H1 (cell line): Measurements from ENCODE around the gene NFE2L2. TPM values are rescaled to one million over a fixed set of nuclear protein-coding genes. Genes with fewer than 3 reads are reported as not detected.

ENCODE experiments used
- CTCF ChIA-PET: fragments of 300-600 bp; sonication (Branson Sonifier 250); formaldehyde crosslinking; loops from one replicate; lab custom pipeline; 2021; ENCODE audit not compliant: partially characterized antibody; lab: Charles Lee
- POLR2A ChIA-PET: fragments of 300-600 bp; sonication (Branson Sonifier 250); formaldehyde crosslinking; loops from one replicate; lab custom pipeline; 2021; ENCODE audit warnings: inconsistent platforms; ENCODE audit not compliant: partially characterized antibody; lab: Charles Lee
- DNase-seq, 2 experiments: peaks; one replicate each; pipeline versions ENCODE4 v3.0.0 to v3.0.0-alpha.2; 2010 to 2022; ENCODE audit warnings: low spot score in 2 of 2, low read depth in 1 of 2, mixed read lengths in 1 of 2
- FAIRE-seq: peaks from 2 replicates; lab custom pipeline; 2011; peaks lifted over from hg19 to GRCh38; lab: Jason Lieb, UNC
- H2AFZ ChIP-seq: 2 replicates; pipeline ENCODE4 v1.8.1; 2012; ENCODE audit warnings: low read length, inconsistent platforms
- H2AK5ac ChIP-seq: 2 replicates; pipeline ENCODE4 v1.6.1; 2013; ENCODE audit warnings: low read depth, low read length
- H2BK120ac ChIP-seq: replicated peaks from 2 replicates; pipeline ENCODE3; 2013; ENCODE audit warnings: low read depth, low read length, inconsistent platforms
- H2BK12ac ChIP-seq: 2 replicates; pipeline ENCODE4 v1.6.1; 2013; ENCODE audit warnings: low read depth, low read length
- H2BK15ac ChIP-seq: 2 replicates; pipeline ENCODE4 v1.6.1; 2013; ENCODE audit warnings: low read length
- H2BK20ac ChIP-seq: 2 replicates; pipeline ENCODE4 v1.6.1; 2013; ENCODE audit warnings: low read length
- H2BK5ac ChIP-seq: 2 replicates; pipeline ENCODE4 v1.6.1; 2013; ENCODE audit warnings: low read depth, low read length
- H3K14ac ChIP-seq: 2 replicates; pipeline ENCODE4 v1.6.1; 2013; ENCODE audit warnings: inconsistent platforms; ENCODE audit not compliant: insufficient read length
- H3K18ac ChIP-seq: 2 replicates; pipeline ENCODE4 v1.6.1; 2013; ENCODE audit warnings: low read length; ENCODE audit errors: extremely low read depth
- H3K23ac ChIP-seq: 2 replicates; pipeline ENCODE4 v1.6.1; 2013; ENCODE audit warnings: inconsistent platforms; ENCODE audit not compliant: insufficient read length
- H3K23me2 ChIP-seq: 2 replicates; pipeline ENCODE4 v1.6.1; 2013; ENCODE audit warnings: low read depth, low read length
- H3K27ac ChIP-seq: 2 replicates; pipeline ENCODE4 v1.6.1; 2011; ENCODE audit warnings: low read depth, low read length, inconsistent platforms
- H3K27me3 ChIP-seq, 4 experiments: replicated peaks in 1 of 4; 1 replicate in 1 of 4; 2 replicates in 3 of 4; pipeline versions ENCODE4 v1.6.1 to v1.8.1; 2011 to 2013; ENCODE audit warnings: low read length in 3 of 4, mild to moderate bottlenecking in 3 of 4, inconsistent platforms in 2 of 4, mixed read lengths in 2 of 4, moderate library complexity in 1 of 4; ENCODE audit not compliant: control insufficient read depth in 3 of 4, insufficient read depth in 3 of 4; ENCODE audit errors: extremely low read depth in 1 of 4
- H3K36me3 ChIP-seq, 4 experiments: 2 replicates each; pipeline versions ENCODE4 v1.6.1 to v1.8.1; 2011 to 2013; ENCODE audit warnings: mild to moderate bottlenecking in 4 of 4, low read length in 3 of 4, moderate library complexity in 2 of 4, control low read depth in 1 of 4, inconsistent platforms in 1 of 4; ENCODE audit not compliant: insufficient read depth in 4 of 4, control insufficient read depth in 2 of 4
- H3K4ac ChIP-seq: replicated peaks from 2 replicates; pipeline ENCODE3; 2013; ENCODE audit warnings: low read length, low read depth, mixed read lengths, inconsistent platforms; ENCODE audit not compliant: insufficient read length
- H3K4me1 ChIP-seq, 4 experiments: replicated peaks in 1 of 4; 1 replicate in 1 of 4; 2 replicates in 3 of 4; pipeline versions ENCODE4 v1.6.1 to v1.8.1; 2011 to 2013; ENCODE audit warnings: low read length in 3 of 4, inconsistent platforms in 2 of 4, mixed read lengths in 1 of 4; ENCODE audit not compliant: insufficient read depth in 4 of 4, control insufficient read depth in 3 of 4
- H3K4me2 ChIP-seq, 2 experiments: 2 replicates each; pipeline versions ENCODE4 v1.6.1 to v1.8.1; 2011 to 2013; ENCODE audit warnings: low read depth in 2 of 2, low read length in 2 of 2, control low read depth in 1 of 2, inconsistent platforms in 1 of 2, mild to moderate bottlenecking in 1 of 2; ENCODE audit not compliant: insufficient read depth in 1 of 2
- H3K4me3 ChIP-seq, 4 experiments: fragments of 200-600, 300-600 bp in 1 of 4; sonication (generic), shearing (Covaris generic), sonication (Bioruptor Twin) in 1 of 4; 2 replicates each; pipeline versions ENCODE4 v1.5.1 to v1.8.1; 2011 to 2016; ENCODE audit warnings: low read length in 4 of 4, low read depth in 3 of 4, control low read depth in 2 of 4, inconsistent platforms in 2 of 4, mild to moderate bottlenecking in 2 of 4, mixed read lengths in 1 of 4, moderate library complexity in 1 of 4; ENCODE audit not compliant: insufficient read depth in 2 of 4; ENCODE audit errors: extremely low read depth in 1 of 4
- H3K56ac ChIP-seq: replicated peaks from 2 replicates; pipeline ENCODE3; 2013; ENCODE audit warnings: low read depth, mild to moderate bottlenecking, mixed read lengths, low read length, inconsistent platforms; ENCODE audit not compliant: insufficient read length
- H3K79me1 ChIP-seq: 2 replicates; pipeline ENCODE4 v1.6.1; 2013; ENCODE audit warnings: low read depth, low read length, control low read depth
- H3K79me2 ChIP-seq, 2 experiments: 2 replicates each; pipeline versions ENCODE4 v1.6.1 to v1.8.1; 2012 to 2013; ENCODE audit warnings: low read length in 2 of 2, mild to moderate bottlenecking in 2 of 2, inconsistent platforms in 1 of 2; ENCODE audit not compliant: insufficient read depth in 2 of 2, control insufficient read depth in 1 of 2
- H3K9ac ChIP-seq, 4 experiments: replicated peaks in 1 of 4; 1 replicate in 1 of 4; 2 replicates in 3 of 4; pipeline versions ENCODE4 v1.6.1 to v1.8.1; 2011 to 2013; ENCODE audit warnings: low read depth in 3 of 4, low read length in 3 of 4, control low read depth in 2 of 4, mild to moderate bottlenecking in 2 of 4, moderate library complexity in 2 of 4, inconsistent platforms in 1 of 4; ENCODE audit errors: extremely low read depth in 1 of 4
- H3K9me3 ChIP-seq, 2 experiments: 2 replicates each; pipeline versions ENCODE4 v1.6.1 to v1.8.1; 2012 to 2013; ENCODE audit warnings: mild to moderate bottlenecking in 2 of 2, moderate library complexity in 2 of 2, control low read depth in 1 of 2, inconsistent platforms in 1 of 2, low read depth in 1 of 2, low read length in 1 of 2, mixed read lengths in 1 of 2; ENCODE audit not compliant: insufficient read depth in 2 of 2
- H4K20me1 ChIP-seq, 2 experiments: replicated peaks in 1 of 2; 2 replicates each; pipeline versions ENCODE3 to v1.8.1; 2011 to 2013; ENCODE audit warnings: inconsistent platforms in 2 of 2, low read length in 2 of 2, mild to moderate bottlenecking in 1 of 2; ENCODE audit not compliant: insufficient read depth in 2 of 2, control insufficient read depth in 1 of 2
- H4K5ac ChIP-seq: 2 replicates; pipeline ENCODE4 v1.6.1; 2013; ENCODE audit warnings: low read length, low read depth, mixed read lengths, inconsistent platforms; ENCODE audit not compliant: insufficient read length
- H4K8ac ChIP-seq: 2 replicates; pipeline ENCODE4 v1.8.0; 2013; ENCODE audit warnings: mild to moderate bottlenecking, moderate library complexity, low read length, inconsistent platforms; ENCODE audit not compliant: insufficient read depth; ENCODE audit errors: extremely low read depth
- H4K91ac ChIP-seq: replicated peaks from 2 replicates; pipeline ENCODE3; 2013; ENCODE audit warnings: low read length, mixed read lengths, inconsistent platforms; ENCODE audit not compliant: insufficient read length
- HDAC2 ChIP-seq, 2 experiments: fragments of 300-600 bp in 1 of 2; sonication (generic) in 1 of 2; IDR thresholded peaks; 2 replicates each; pipeline ENCODE4 v1.6.1; 2011 to 2012; ENCODE audit warnings: low read depth in 2 of 2, low read length in 2 of 2, mild to moderate bottlenecking in 2 of 2, moderate library complexity in 2 of 2, borderline replicate concordance in 1 of 2, inconsistent platforms in 1 of 2
- NANOG ChIP-seq: IDR thresholded peaks from 2 replicates; pipeline ENCODE4 v1.6.1; 2011; ENCODE audit warnings: low read length, low read depth, mild to moderate bottlenecking, inconsistent platforms; ENCODE audit not compliant: insufficient read depth, poor library complexity, severe bottlenecking
- NRF1 ChIP-seq: IDR thresholded peaks from 2 replicates; pipeline ENCODE4 v1.6.1; 2011; ENCODE audit warnings: mild to moderate bottlenecking, low read depth, low read length, improper control_type of control experiment
- POU5F1 ChIP-seq: IDR thresholded peaks from 2 replicates; pipeline ENCODE4 v1.6.1; 2011; ENCODE audit warnings: low read depth, mild to moderate bottlenecking, low read length, moderate library complexity
- WGBS, 2 experiments: shearing (Covaris generic) in 1 of 2; methylation state at CpG; one replicate each; pipeline versions ENCODE4 v1.1.6 to v1.1.7; 2013 to 2015; ENCODE audit warnings: low lambda C conversion rate in 2 of 2, mixed read lengths in 2 of 2, inconsistent platforms in 1 of 2, low coverage in 1 of 2, missing lambda C conversion rate in 1 of 2; ENCODE audit not compliant: insufficient replicate concordance in 2 of 2, insufficient coverage in 1 of 2, insufficient read length in 1 of 2; ENCODE audit errors: extremely low coverage in 1 of 2, missing lambda C conversion rate in 1 of 2; 5-methylcytosine and 5-hydroxymethylcytosine counted together
- polyA plus RNA-seq, 7 experiments: library from polyadenylated mRNA; depleted of rRNA in 3 of 7; stranded (reverse) in 5 of 7; unstranded in 2 of 7; fragments of >200 nt in 5 of 7; fragments of 200-250 nt in 2 of 7; gene quantifications; 1 replicate in 5 of 7; 2 replicates in 1 of 7; 4 replicates in 1 of 7; pipeline versions ENCODE4 v1.2.1 to v1.2.3, GENCODE V29; 2011 to 2013; ENCODE audit warnings: missing spikeins in 2 of 7, mixed read lengths in 2 of 7
- total RNA-seq: library from RNA; stranded (reverse); fragmentation: NEBNext Ultra II Directional; extraction: Animal tissue kit (Norgen Biotek cat#: 25700); gene quantifications from 2 replicates; pipeline ENCODE4 v1.2.1, GENCODE V29; 2021

NFE2L2 gene
- total and polyA plus RNA-seq, 2 of the 8 experiments (the other 6 are each of a cell fraction or from before 2014, with no cell fraction given), result 33.2 to 34.5 TPM

DNA sequence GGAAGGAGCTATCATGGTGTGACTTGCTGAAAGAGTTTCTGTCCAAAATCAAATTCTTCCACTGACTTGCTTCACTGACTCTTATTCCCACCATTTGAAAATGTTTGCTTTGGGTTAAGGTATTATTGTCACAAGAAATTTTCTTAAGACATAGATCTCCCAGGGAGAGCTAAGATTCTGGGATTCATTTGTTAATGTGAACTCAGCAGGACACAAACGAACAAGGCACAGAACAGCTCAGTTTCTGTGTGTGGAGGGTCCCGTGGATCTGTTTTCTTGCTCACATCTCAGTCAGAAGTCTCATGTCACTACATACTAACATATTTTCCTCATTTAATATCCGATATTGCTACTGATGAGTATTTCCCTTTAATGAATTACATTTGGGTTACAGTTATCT is 60.1 kb downstream of the NFE2L2 start:
- TF ChIP-seq NANOG, result peak; percentile 74
- TF ChIP-seq NRF1, result no peak
- peak in 1 of 2 experiments; percentile 82; a peak in 1 of 4 replicates for TF ChIP-seq HDAC2 (IDR thresholded peaks at IDR 0.05; ENCODE audit: borderline replicate concordance in 1 of 2, low read depth in 2 of 2, low read length in 2 of 2)
- TF ChIP-seq POU5F1, result peak; percentile 40; the same call in 1 of the 2 replicates
- TF ChIP-seq, all 59 proteins: peak for 3
- H4K5ac ChIP-seq, result peak overlapping the region; percentile 1
- H4K91ac ChIP-seq, result no peak overlapping the region
- FAIRE-seq, result no peak
- no peaks in the 10 kb centered on the region for H3K9me3 ChIP-seq
- H3K79me2 ChIP-seq, result peaks cover 0 to 2% of the 10 kb centered on the region in 2 experiments; a peak in 1 of 4 replicates
- H3K56ac ChIP-seq, result no peak overlapping the region
- H2BK15ac ChIP-seq, result no peak overlapping the region
- no peak overlapping the region for H2BK20ac ChIP-seq
- no peak overlapping the region for H2BK12ac ChIP-seq
- peaks cover 1% of the 10 kb centered on the region; the same call in 1 of the 2 replicates for H3K23me2 ChIP-seq
- H3K9ac ChIP-seq, result no peak overlapping the region
- H3K4me2 ChIP-seq, result peak overlapping the region; percentile 36 to 48; a peak in 3 of 4 replicates
- no peak overlapping the region for H3K4ac ChIP-seq
- no peak overlapping the region for H2BK5ac ChIP-seq
- H3K23ac ChIP-seq, result no peak overlapping the region
- no peaks in the 10 kb centered on the region; a peak in 1 of 7 replicates for H3K27me3 ChIP-seq
- peaks cover 0 to 1% of the 10 kb centered on the region in 2 experiments for H4K20me1 ChIP-seq
- no peak overlapping the region for H2BK120ac ChIP-seq
- no peak overlapping the region for H4K8ac ChIP-seq
- peaks cover 2 to 11% (median 9%) of the 10 kb centered on the region in 4 experiments; a peak in 5 of 7 replicates for H3K4me1 ChIP-seq
- H3K14ac ChIP-seq, result no peak overlapping the region
- peak overlapping the region in 1 of 4 experiments; percentile 35; a peak in 1 of 8 replicates for H3K4me3 ChIP-seq
- no peaks in the 10 kb centered on the region for H3K36me3 ChIP-seq
- POLR2A ChIA-PET, result interaction anchor here (0.5 to 10.4 kb wide), 7 partner anchors 9 to 88 kb away, joined by 3 to 102 read pairs (median 5); partner anchors contain the start of genes HNRNPA3 and NFE2L2
- H3K18ac ChIP-seq, result no peak overlapping the region
- H2AFZ ChIP-seq, result no peak overlapping the region
- no peak for DNase-seq
- H3K79me1 ChIP-seq, result no peaks in the 10 kb centered on the region
- no peak overlapping the region for H2AK5ac ChIP-seq
- H3K27ac ChIP-seq, result no peak overlapping the region
- WGBS, 2 experiments, result 33% methylated on average over 3 of the region's 3 CpGs; no CpG with 5 or more reads in 1 of the 2 experiments
- CTCF ChIA-PET, result interaction anchor here (1.0 to 1.9 kb wide), 3 partner anchors 8 to 40 kb away, joined by 3 to 9 read pairs (median 7); no protein-coding TSS in a partner anchor
